Choroid plexus epithelial cell (primary cell): ENCODE data around the gene INTS15.
A peak's percentile ranks its signal among the peaks of the same experiment; 100 is the strongest.

Experiments
- DNase-seq: peaks from one replicate; pipeline ENCODE4 v3.0.0-alpha.2; 2010; ENCODE audit warnings: low read depth
- H3K4me3 ChIP-seq: 2 replicates; pipeline ENCODE4 v1.5.1; 2011; ENCODE audit warnings: low read depth, mild to moderate bottlenecking, control low read depth, low read length, moderate library complexity
- CTCF ChIP-seq: conservative IDR thresholded peaks from 2 replicates; pipeline ENCODE4 v1.5.1; 2011; ENCODE audit warnings: low read depth, mild to moderate bottlenecking, control low read depth, inconsistent platforms, low read length, moderate library complexity

Gene INTS15

GRCh38 chr7:6590645-6591110, 857 bp downstream of the INTS15 start:
- peak overlapping the region; percentile 94 for H3K4me3 ChIP-seq
- TF ChIP-seq CTCF, result no peak
- peak; percentile 36 for DNase-seq

- TF ChIP-seq CTCF, result no peak
- H3K4me3 ChIP-seq, result no peak overlapping the region
- DNase-seq, result no peak
These were observed 10.3 kb downstream of the INTS15 start for GRCh38 chr7:6600093-6600492.

- DNase-seq, result no peak
- H3K4me3 ChIP-seq, result no peak overlapping the region
These were observed 14.6 kb downstream of the INTS15 start for GRCh38 chr7:6604458-6604857.

GRCh38 chr7:6606866-6607583, 17.2 kb downstream of the INTS15 start:
- no peak overlapping the region for H3K4me3 ChIP-seq
- TF ChIP-seq CTCF, result no peak
- DNase-seq, result no peak

More at GRCh38 chr7:6604458-6604857, 14.6 kb downstream of the INTS15 start:
- TF ChIP-seq CTCF, result no peak

GRCh38 chr7:6607651-6608051, 17.8 kb downstream of the INTS15 start:
- no peak overlapping the region for H3K4me3 ChIP-seq
- no peak for DNase-seq
- no peak for TF ChIP-seq CTCF

GRCh38 chr7:6608081-6608480, 18.3 kb downstream of the INTS15 start:
- no peak for TF ChIP-seq CTCF
- DNase-seq, result no peak
- H3K4me3 ChIP-seq, result no peak overlapping the region

GRCh38 chr7:6608794-6609193, 19.0 kb downstream of the INTS15 start:
- H3K4me3 ChIP-seq, result no peak overlapping the region
- DNase-seq, result no peak
- TF ChIP-seq CTCF, result no peak
